WTC11 (cell line): ENCODE results near the gene EMILIN1. TPM values are rescaled to one million over a fixed set of nuclear protein-coding genes. Genes with fewer than 3 reads are reported as not detected.

Experiments
- ELF4 ChIP-seq: sonication (generic); formaldehyde crosslinking; IDR thresholded peaks from 2 replicates; pipeline ENCODE4 v1.8.1; 2022; ENCODE audit warnings: low read depth, mild to moderate bottlenecking, moderate library complexity, missing genetic modification reagents
- FOXK1 ChIP-seq: sonication (generic); formaldehyde crosslinking; IDR thresholded peaks from 2 replicates; pipeline ENCODE4 v1.8.0; 2022; ENCODE audit warnings: mild to moderate bottlenecking, moderate library complexity, missing genetic modification reagents
- FOXP4 ChIP-seq: sonication (generic); formaldehyde crosslinking; IDR thresholded peaks from 2 replicates; pipeline ENCODE4 v1.8.0; 2022; ENCODE audit warnings: mild to moderate bottlenecking, missing genetic modification reagents
- GABPB1 ChIP-seq: sonication (generic); formaldehyde crosslinking; IDR thresholded peaks from 2 replicates; pipeline ENCODE4 v1.8.1; 2023; ENCODE audit warnings: mild to moderate bottlenecking, missing genetic modification reagents
- GTF2I ChIP-seq: fragments of 250-450 bp; sonication (Bioruptor Pico); conservative IDR thresholded peaks from 2 replicates; pipeline ENCODE4 v1.4.0; 2021; ENCODE audit warnings: mild to moderate bottlenecking
- HMGA2 ChIP-seq: fragments of 250-450 bp; sonication (Bioruptor Pico); IDR thresholded peaks from 2 replicates; pipeline ENCODE4 v1.4.0; 2021; ENCODE audit warnings: mild to moderate bottlenecking, moderate library complexity
- MYBL2 ChIP-seq: sonication (generic); formaldehyde crosslinking; IDR thresholded peaks from 2 replicates; pipeline ENCODE4 v1.8.1; 2023; ENCODE audit warnings: mild to moderate bottlenecking, moderate library complexity, missing genetic modification reagents
- NR3C1 ChIP-seq: sonication (generic); formaldehyde crosslinking; conservative IDR thresholded peaks from 2 replicates; pipeline ENCODE4 v1.8.1; 2023; ENCODE audit warnings: low read depth, mild to moderate bottlenecking, missing genetic modification reagents
- PRDM15 ChIP-seq: sonication (generic); formaldehyde crosslinking; IDR thresholded peaks from 2 replicates; pipeline ENCODE4 v1.8.0; 2022; ENCODE audit warnings: missing genetic modification reagents
- PREB ChIP-seq: sonication (generic); formaldehyde crosslinking; IDR thresholded peaks from 2 replicates; pipeline ENCODE4 v1.8.1; 2022; ENCODE audit warnings: mild to moderate bottlenecking, missing genetic modification reagents, moderate library complexity, borderline replicate concordance
- PRRX2 ChIP-seq: fragments of 250-450 bp; sonication (Bioruptor Pico); IDR thresholded peaks from 2 replicates; pipeline ENCODE4 v1.8.0; 2021; ENCODE audit warnings: mild to moderate bottlenecking
- RORB ChIP-seq: fragments of 250-450 bp; sonication (Bioruptor Pico); IDR thresholded peaks from 2 replicates; pipeline ENCODE4 v1.9.0; 2021; ENCODE audit warnings: mild to moderate bottlenecking
- TEAD4 ChIP-seq: sonication (generic); formaldehyde crosslinking; IDR thresholded peaks from 2 replicates; pipeline ENCODE4 v1.8.0; 2022; ENCODE audit warnings: mild to moderate bottlenecking, missing genetic modification reagents
- ZBTB21 ChIP-seq: sonication (generic); formaldehyde crosslinking; IDR thresholded peaks from 2 replicates; pipeline ENCODE4 v1.8.1; 2023; ENCODE audit warnings: mild to moderate bottlenecking, missing genetic modification reagents, borderline replicate concordance
- ZMAT4 ChIP-seq: fragments of 250-450 bp; sonication (Bioruptor Pico); IDR thresholded peaks from 2 replicates; pipeline ENCODE4 v1.9.0; 2021; ENCODE audit warnings: mild to moderate bottlenecking
- ZNF138 ChIP-seq: sonication (generic); formaldehyde crosslinking; conservative IDR thresholded peaks from 2 replicates; pipeline ENCODE4 v1.8.1; 2022; ENCODE audit warnings: mild to moderate bottlenecking, moderate library complexity, missing genetic modification reagents
- ZNF219 ChIP-seq: sonication (generic); formaldehyde crosslinking; IDR thresholded peaks from 2 replicates; pipeline ENCODE4 v1.8.0; 2023; ENCODE audit warnings: missing genetic modification reagents, mild to moderate bottlenecking, borderline replicate concordance
- ZNF232 ChIP-seq: sonication (generic); formaldehyde crosslinking; IDR thresholded peaks from 2 replicates; pipeline ENCODE4 v1.8.0; 2022; ENCODE audit warnings: mild to moderate bottlenecking, missing genetic modification reagents
- ZNF263 ChIP-seq: sonication (generic); formaldehyde crosslinking; IDR thresholded peaks from 2 replicates; pipeline ENCODE4 v1.8.1; 2022; ENCODE audit warnings: low read depth, mild to moderate bottlenecking, moderate library complexity, missing genetic modification reagents
- ZNF416 ChIP-seq: fragments of 250-450 bp; sonication (Bioruptor Pico); IDR thresholded peaks from 2 replicates; pipeline ENCODE4 v1.9.0; 2021; ENCODE audit warnings: mild to moderate bottlenecking, inconsistent platforms
- total RNA-seq: library from RNA; stranded (reverse); gene quantifications from 3 replicates; pipeline ENCODE4 v1.2.3, GENCODE V29; 2021
- TF ChIP-seq, protein P1 (sequence below): sonication (generic); formaldehyde crosslinking; conservative IDR thresholded peaks from 2 replicates; pipeline ENCODE4 v1.8.1; 2023; ENCODE audit warnings: mild to moderate bottlenecking, low read depth, missing genetic modification reagents, moderate library complexity
- TF ChIP-seq, protein P2 (sequence below): sonication (generic); formaldehyde crosslinking; IDR thresholded peaks from 2 replicates; pipeline ENCODE4 v1.8.1; 2023; ENCODE audit warnings: mild to moderate bottlenecking, moderate library complexity, missing genetic modification reagents
- TF ChIP-seq, protein P3 (sequence below): sonication (generic); formaldehyde crosslinking; IDR thresholded peaks from 2 replicates; pipeline ENCODE4 v1.8.0; 2022; ENCODE audit warnings: mild to moderate bottlenecking, missing genetic modification reagents
- TF ChIP-seq, protein P4 (sequence below): fragments of 250-450 bp; sonication (Bioruptor Pico); IDR thresholded peaks from 2 replicates; pipeline ENCODE4 v1.8.0; 2021; ENCODE audit warnings: mild to moderate bottlenecking

EMILIN1 gene
- total RNA-seq, 1 experiment from 2014 or later: 3.5 TPM

DNA sequence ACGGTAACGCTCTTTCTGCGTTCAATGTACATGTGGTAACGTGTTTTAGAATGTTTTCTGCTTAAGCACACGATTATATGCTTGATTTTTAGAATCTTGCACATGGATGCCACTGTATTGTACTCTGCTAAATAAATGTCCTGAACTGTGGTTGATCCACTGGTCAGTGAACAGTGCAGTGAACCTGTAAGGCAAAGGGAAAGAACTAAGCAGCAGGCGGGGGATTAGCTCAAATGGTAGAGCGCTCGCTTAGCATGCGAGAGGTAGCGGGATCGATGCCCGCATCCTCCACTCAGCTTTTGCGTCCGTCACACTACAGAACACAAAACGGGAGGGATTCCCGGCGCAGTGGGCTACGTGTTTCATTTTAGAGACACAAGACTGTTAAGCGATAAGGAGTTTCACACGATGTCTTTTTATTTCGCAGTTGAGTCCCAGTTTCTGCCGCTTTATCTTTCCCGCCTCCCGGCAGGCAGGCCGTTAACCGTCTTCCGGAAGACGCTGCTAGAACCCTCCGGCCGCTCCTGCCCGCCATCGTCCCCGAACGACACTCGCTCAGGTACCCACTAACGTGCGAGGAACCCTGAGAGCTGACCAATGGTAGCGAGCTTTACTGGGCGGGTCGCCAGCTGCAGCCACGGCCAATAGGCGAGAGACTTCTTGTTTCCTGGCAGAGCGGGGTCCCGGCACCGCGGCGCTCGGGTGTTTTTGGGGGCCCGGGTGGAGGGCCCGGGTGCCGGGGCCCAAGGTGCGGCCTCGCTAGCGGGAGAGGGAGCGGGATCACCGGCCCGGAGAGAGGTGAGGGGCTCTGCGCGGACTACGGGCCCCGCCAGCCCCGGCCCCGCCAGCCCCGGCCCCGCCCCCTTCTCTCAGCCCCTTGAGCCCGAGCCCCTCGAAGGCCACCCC is 27.2 kb upstream of the EMILIN1 start, which contains the start of gene AGBL5 (continued):
- TF ChIP-seq, protein P1, sequence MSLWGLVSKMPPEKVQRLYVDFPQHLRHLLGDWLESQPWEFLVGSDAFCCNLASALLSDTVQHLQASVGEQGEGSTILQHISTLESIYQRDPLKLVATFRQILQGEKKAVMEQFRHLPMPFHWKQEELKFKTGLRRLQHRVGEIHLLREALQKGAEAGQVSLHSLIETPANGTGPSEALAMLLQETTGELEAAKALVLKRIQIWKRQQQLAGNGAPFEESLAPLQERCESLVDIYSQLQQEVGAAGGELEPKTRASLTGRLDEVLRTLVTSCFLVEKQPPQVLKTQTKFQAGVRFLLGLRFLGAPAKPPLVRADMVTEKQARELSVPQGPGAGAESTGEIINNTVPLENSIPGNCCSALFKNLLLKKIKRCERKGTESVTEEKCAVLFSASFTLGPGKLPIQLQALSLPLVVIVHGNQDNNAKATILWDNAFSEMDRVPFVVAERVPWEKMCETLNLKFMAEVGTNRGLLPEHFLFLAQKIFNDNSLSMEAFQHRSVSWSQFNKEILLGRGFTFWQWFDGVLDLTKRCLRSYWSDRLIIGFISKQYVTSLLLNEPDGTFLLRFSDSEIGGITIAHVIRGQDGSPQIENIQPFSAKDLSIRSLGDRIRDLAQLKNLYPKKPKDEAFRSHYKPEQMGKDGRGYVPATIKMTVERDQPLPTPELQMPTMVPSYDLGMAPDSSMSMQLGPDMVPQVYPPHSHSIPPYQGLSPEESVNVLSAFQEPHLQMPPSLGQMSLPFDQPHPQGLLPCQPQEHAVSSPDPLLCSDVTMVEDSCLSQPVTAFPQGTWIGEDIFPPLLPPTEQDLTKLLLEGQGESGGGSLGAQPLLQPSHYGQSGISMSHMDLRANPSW (CRISPR knock-in tag): no peak
- TF ChIP-seq ZNF416 (CRISPR knock-in tag): peak; percentile 79; the same call in 1 of the 2 replicates
- TF ChIP-seq TEAD4 (CRISPR knock-in tag): peak; percentile 36; the same call in 1 of the 2 replicates
- TF ChIP-seq ZMAT4 (CRISPR knock-in tag): peak; percentile 81
- peak; percentile 87; the same call in 1 of the 2 replicates for TF ChIP-seq FOXK1 (CRISPR knock-in tag)
- TF ChIP-seq FOXP4 (CRISPR knock-in tag): peak; percentile 68
- TF ChIP-seq, protein P2, sequence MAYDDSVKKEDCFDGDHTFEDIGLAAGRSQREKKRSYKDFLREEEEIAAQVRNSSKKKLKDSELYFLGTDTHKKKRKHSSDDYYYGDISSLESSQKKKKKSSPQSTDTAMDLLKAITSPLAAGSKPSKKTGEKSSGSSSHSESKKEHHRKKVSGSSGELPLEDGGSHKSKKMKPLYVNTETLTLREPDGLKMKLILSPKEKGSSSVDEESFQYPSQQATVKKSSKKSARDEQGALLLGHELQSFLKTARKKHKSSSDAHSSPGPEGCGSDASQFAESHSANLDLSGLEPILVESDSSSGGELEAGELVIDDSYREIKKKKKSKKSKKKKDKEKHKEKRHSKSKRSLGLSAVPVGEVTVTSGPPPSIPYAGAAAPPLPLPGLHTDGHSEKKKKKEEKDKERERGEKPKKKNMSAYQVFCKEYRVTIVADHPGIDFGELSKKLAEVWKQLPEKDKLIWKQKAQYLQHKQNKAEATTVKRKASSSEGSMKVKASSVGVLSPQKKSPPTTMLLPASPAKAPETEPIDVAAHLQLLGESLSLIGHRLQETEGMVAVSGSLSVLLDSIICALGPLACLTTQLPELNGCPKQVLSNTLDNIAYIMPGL (CRISPR knock-in tag): peak; percentile 82; the same call in 1 of the 2 replicates
- TF ChIP-seq ZBTB21 (CRISPR knock-in tag): peak; percentile 41; the same call in 1 of the 2 replicates
- peak; percentile 92 for TF ChIP-seq MYBL2 (CRISPR knock-in tag)
- no peak for TF ChIP-seq NR3C1 (CRISPR knock-in tag)
- no peak; the same call in 1 of the 2 replicates for TF ChIP-seq ELF4 (CRISPR knock-in tag)
- TF ChIP-seq GTF2I (CRISPR knock-in tag): no peak
- TF ChIP-seq ZNF232 (CRISPR knock-in tag): peak; percentile 5; the same call in 1 of the 2 replicates
- 0 out of 2 replicates have a peak, but pooled peaks have one; percentile 63 for TF ChIP-seq PREB
- TF ChIP-seq ZNF219: no peak
- TF ChIP-seq HMGA2: no peak; the same call in none of the 2 replicates
- TF ChIP-seq, protein P3, sequence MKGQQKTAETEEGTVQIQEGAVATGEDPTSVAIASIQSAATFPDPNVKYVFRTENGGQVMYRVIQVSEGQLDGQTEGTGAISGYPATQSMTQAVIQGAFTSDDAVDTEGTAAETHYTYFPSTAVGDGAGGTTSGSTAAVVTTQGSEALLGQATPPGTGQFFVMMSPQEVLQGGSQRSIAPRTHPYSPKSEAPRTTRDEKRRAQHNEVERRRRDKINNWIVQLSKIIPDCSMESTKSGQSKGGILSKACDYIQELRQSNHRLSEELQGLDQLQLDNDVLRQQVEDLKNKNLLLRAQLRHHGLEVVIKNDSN (CRISPR knock-in tag): peak; percentile 35; the same call in 1 of the 2 replicates
- TF ChIP-seq GABPB1 (CRISPR knock-in tag): peak; percentile 77
- TF ChIP-seq ZNF138: peak; percentile 79; the same call in 1 of the 2 replicates
- peak; percentile 64; the same call in 1 of the 2 replicates for TF ChIP-seq PRRX2
- TF ChIP-seq RORB (CRISPR knock-in tag): no peak
- TF ChIP-seq, protein P4, sequence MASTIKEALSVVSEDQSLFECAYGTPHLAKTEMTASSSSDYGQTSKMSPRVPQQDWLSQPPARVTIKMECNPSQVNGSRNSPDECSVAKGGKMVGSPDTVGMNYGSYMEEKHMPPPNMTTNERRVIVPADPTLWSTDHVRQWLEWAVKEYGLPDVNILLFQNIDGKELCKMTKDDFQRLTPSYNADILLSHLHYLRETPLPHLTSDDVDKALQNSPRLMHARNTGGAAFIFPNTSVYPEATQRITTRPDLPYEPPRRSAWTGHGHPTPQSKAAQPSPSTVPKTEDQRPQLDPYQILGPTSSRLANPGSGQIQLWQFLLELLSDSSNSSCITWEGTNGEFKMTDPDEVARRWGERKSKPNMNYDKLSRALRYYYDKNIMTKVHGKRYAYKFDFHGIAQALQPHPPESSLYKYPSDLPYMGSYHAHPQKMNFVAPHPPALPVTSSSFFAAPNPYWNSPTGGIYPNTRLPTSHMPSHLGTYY (CRISPR knock-in tag): peak; percentile 78; the same call in 1 of the 2 replicates
- no peak for TF ChIP-seq PRDM15
- no peak for TF ChIP-seq ZNF263 (CRISPR knock-in tag)
